Measurements from ENCODE around the gene HOXA9. TPM values are rescaled to one million over a fixed set of nuclear protein-coding genes. Genes with fewer than 3 reads are reported as not detected.

Gene HOXA9
- total RNA-seq, 1 donor from 2014 or later = not detected

- H3K27me3 Mint-ChIP-seq = peaks cover 41% of the 10 kb centered on the region
- peak; percentile 87 for DNase-seq (ENCODE audit: low spot score, unreplicated experiment)
These were observed 22.1 kb downstream of the HOXA9 start, which contains the start of gene HOXA5 for GRCh38 chr7:27143023-27143949. HOXA5 (minus strand) TSS chr7:27143681; CDS start chr7:27143607, 74 bp downstream.

GRCh38 chr7:27142580-27143022 lies 22.7 kb downstream of the HOXA9 start:
- no peak for TF ChIP-seq CTCF (IDR thresholded peaks at IDR 0.05; ENCODE audit: unreplicated experiment)
- Mint-ChIP-seq H3K27ac (peak overlapping the region; percentile 92), H3K4me1 (ENCODE audit: low read depth) (peaks cover 32% of the 10 kb centered on the region), H3K36me3 (ENCODE audit: insufficient read depth) (peaks cover 6% of the 10 kb centered on the region), H3K4me3 (ENCODE audit: low read depth) (peak overlapping the region; percentile 93), H3K9me3 (ENCODE audit: low read depth) (no peaks in the 10 kb centered on the region), H3K27me3 (peaks cover 41% of the 10 kb centered on the region)
- DNase-seq (ENCODE audit: low spot score, unreplicated experiment) = no peak

More at GRCh38 chr7:27143023-27143949, 22.1 kb downstream of the HOXA9 start, which contains the start of gene HOXA5:
- peaks cover 28% of the 10 kb centered on the region for H3K4me1 Mint-ChIP-seq (ENCODE audit: low read depth)
- peak within 1 kb of the TSS; percentile 93 for H3K4me3 Mint-ChIP-seq (ENCODE audit: low read depth)
- no peaks in the 10 kb centered on the region for H3K9me3 Mint-ChIP-seq (ENCODE audit: low read depth)
- peak; percentile 97 for TF ChIP-seq CTCF (IDR thresholded peaks at IDR 0.05; ENCODE audit: unreplicated experiment)
- H3K36me3 Mint-ChIP-seq (ENCODE audit: insufficient read depth) = peaks cover 6% of the 10 kb centered on the region
- peak within 1 kb of the TSS; percentile 92 for H3K27ac Mint-ChIP-seq

- H3K4me1 Mint-ChIP-seq (ENCODE audit: low read depth) = peaks cover 37% of the 10 kb centered on the region
- no peaks in the 10 kb centered on the region for H3K9me3 Mint-ChIP-seq (ENCODE audit: low read depth)
- H3K4me3 Mint-ChIP-seq (ENCODE audit: low read depth) = peak overlapping the region; percentile 93
- peaks cover 37% of the 10 kb centered on the region for H3K27me3 Mint-ChIP-seq
- peak; percentile 53 for TF ChIP-seq CTCF (IDR thresholded peaks at IDR 0.05; ENCODE audit: unreplicated experiment)
- H3K27ac Mint-ChIP-seq = peak overlapping the region; percentile 92
- peaks cover 6% of the 10 kb centered on the region for H3K36me3 Mint-ChIP-seq (ENCODE audit: insufficient read depth)
- no peak for DNase-seq (ENCODE audit: low spot score, unreplicated experiment)
These were observed 23.3 kb downstream of the HOXA9 start for GRCh38 chr7:27141923-27142579.

GRCh38 chr7:27141137-27141922 lies 24.0 kb downstream of the HOXA9 start:
- Mint-ChIP-seq H3K4me3 (ENCODE audit: low read depth) (peak overlapping the region; percentile 93), H3K9me3 (ENCODE audit: low read depth) (no peaks in the 10 kb centered on the region), H3K4me1 (ENCODE audit: low read depth) (peaks cover 44% of the 10 kb centered on the region), H3K27me3 (peaks cover 30% of the 10 kb centered on the region), H3K27ac (peak overlapping the region; percentile 92), H3K36me3 (ENCODE audit: insufficient read depth) (peaks cover 4% of the 10 kb centered on the region)
- no peak for TF ChIP-seq CTCF (IDR thresholded peaks at IDR 0.05; ENCODE audit: unreplicated experiment)
- no peak for DNase-seq (ENCODE audit: low spot score, unreplicated experiment)

Data from progenitor cell of endocrine pancreas (in vitro differentiated cells).